Fibroblast of upper back skin (primary cell): ENCODE results near the gene LRRC42.

Experiments
- DNase-seq: peaks from one replicate; pipeline ENCODE4 v3.0.0-alpha.2; 2013

Gene LRRC42

DNA sequence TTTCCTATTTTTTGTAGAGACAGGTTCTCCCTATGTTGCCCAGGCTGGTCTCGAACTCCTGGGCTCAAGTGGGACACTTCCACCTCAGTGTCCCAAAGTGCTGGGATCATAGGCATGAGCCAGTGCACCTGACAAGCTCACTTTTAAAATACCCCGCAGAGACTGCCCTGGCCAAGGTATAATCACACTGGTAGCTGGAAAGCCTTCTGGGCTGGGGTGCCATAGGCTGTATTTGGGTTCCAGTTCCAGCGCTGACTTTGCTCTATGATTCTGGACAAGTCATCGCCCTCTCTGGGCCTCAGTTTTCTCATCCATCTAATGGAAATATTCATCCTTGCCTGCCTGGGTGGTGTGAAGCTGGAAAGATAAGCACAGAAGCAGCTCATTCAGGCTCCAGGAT is 61.5 kb downstream of the LRRC42 start:
- no peak for DNase-seq

DNA sequence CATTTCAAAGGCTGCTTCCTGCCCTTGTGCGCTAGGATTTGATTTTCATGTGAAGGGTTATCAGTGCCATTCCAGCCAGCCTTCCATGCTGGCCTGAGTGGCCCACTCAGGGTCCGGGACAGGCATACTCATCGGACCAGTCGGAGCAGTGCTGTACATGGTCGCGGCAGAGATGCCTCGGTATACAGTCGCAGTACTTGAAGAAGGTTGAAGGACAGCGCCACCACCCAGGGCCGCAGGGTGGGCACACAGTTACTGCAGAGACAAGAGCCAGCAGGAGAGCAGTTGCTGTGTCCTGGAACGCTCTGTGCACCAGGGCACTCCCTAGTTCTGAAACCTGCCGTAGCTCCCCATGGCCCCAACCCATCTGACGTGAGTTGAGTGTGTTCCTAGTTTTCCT is 62.7 kb downstream of the LRRC42 start:
- no peak for DNase-seq

GRCh38 chr1:54009406-54009805 is 63.3 kb downstream of the LRRC42 start:
- no peak for DNase-seq

- no peak for DNase-seq
Observed at GRCh38 chr1:54010415-54011117, 64.4 kb downstream of the LRRC42 start.

GRCh38 chr1:54011316-54012007 is 65.3 kb downstream of the LRRC42 start:
- no peak for DNase-seq

DNA sequence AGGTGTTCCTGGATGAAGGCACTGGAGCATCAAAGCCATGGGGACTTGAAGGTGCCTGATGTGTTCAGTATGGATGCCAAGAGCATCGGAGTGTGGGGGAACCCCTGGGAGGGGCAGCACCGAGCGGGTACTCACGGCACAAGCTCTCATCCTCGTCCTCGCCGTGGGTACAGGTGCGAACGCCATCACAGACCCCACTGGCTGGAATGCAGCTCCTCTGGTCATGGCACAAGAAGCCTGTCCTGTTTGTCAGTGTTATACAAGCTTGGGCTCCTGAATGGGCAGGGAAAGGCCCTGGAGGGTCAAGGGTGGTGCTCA is 65.8 kb downstream of the LRRC42 start:
- no peak for DNase-seq

DNA sequence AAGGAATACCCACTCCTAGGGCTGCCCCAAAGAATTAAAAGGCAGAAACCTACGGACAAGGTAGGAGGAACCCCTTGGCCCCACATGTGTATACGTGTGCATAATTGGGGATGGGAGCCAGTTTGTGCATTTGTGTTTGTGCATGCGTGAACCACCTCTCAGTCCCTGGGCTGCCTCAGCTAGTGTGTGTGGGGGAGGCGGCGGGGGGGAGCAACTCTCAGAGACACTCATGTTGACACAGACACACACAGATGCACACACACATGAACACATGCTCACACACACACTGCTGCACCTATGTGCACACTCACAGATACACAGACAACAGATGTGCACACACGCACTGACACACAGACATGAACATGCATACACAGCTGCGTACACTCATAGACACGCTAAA is 66.7 kb downstream of the LRRC42 start:
- no peak for DNase-seq

- no peak for DNase-seq
Observed at GRCh38 chr1:54013393-54014008, 67.4 kb downstream of the LRRC42 start.

DNA sequence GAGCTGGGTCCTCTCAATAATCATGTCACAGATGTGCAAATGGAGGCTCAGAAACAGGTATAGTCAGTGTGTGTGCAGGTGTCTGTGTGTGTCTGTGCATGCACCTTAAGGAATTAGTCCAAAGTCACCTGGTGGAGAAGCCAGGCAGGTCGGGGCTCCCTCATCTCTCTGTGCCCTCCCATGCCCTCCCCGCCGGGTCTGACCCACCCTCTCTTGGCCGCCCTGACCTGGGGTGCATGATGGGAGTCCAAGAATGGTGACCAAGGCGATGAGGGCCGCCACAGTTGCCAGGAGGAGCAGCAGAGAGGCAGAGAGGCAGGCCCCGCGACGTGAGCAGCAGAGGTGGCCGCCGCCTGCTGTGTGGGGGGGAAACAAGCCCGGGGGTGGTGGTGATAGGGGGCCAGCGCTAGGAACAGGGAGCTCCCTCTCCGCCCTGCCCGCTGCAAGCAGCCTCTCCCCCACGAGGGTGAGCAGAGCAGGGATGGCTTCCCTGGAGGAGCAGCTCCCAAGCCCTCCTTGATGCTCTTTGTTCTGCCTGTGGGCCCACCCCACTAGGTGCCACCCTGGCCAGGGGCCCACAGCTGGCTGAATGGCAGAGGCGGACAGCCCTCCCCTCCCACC is 68.0 kb downstream of the LRRC42 start:
- no peak for DNase-seq

DNA sequence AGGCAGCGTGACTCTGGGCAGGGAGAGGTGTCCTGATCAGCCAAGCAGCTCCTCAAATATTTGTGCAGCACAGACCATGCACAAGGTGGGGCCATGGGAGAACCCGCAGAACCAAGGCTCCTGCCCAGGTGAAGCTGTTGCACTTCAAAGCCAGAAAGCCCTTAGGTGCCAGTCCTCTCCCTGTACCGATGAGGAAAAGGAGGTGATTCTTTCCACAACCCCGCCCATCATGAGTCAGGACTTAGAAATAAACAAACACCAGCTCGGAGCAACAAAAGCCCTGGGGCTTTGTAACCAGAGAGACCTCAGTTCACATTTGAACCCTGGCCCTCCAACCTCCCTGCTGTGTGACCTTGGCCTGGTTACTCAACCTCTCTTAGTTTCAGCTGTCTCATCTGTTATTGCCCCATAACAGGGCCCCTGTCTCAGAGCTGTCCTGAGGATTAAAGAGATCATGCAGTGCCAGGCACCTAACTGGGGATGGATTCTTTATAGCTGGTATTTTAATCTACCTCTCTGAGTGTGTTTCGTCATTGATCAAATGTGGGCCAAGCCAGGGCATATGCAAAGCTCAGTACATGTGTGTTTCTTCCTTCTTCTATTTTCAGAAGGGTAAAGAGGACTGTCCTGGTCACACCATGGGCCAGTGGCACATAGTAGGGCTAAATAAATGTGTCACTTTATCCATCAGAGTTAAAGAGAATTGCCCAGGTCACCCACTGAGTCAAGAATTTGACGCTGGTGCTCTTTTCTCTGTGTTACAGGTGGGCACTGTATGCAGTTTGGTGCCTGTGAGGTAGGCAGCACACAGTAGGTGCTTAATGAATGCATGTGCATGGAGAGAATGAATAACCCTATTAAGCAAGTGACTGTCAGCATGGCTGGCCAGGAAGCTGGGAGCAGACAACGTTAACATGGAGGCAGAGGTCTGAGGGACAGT is 70.5 kb downstream of the LRRC42 start:
- DNase-seq: no peak
